Umbilical cord (tissue), 1 donor: Measurements from ENCODE around the gene POMP. TPM values are rescaled to one million over a fixed set of nuclear protein-coding genes. Genes with fewer than 3 reads are reported as not detected.

Source experiments
- total RNA-seq: library from RNA; depleted of rRNA; stranded (reverse); fragments of >200 nt; gene quantifications from one replicate; pipeline ENCODE4 v1.2.3, GENCODE V29; 2014; ENCODE audit warnings: low replicate concordance; ENCODE audit not compliant: insufficient read depth

POMP gene
- total RNA-seq, 1 donor from 2014 or later = 41.7 TPM

Other genes with a start within 250 kb of the POMP start
- gene FLT1, start 164.0 kb upstream of the POMP start, total RNA-seq = 132 TPM
- 55.1 TPM for gene SLC46A3, start 59.8 kb downstream of the POMP start, total RNA-seq
- gene MTUS2, start 161.2 kb downstream of the POMP start, total RNA-seq = 7.5 TPM